BLaER1 treated with 17β-estradiol and CSF1 and Interleukin-3, amounts not matched to agents 10 nM and 100 nM (cell line): ENCODE data around the gene LENG9.

ENCODE experiments used
- H3K27ac ChIP-seq, 11 experiments: shearing (Covaris generic); formaldehyde crosslinking; 2 replicates each; pipeline ENCODE4 v1.8.1; 2022
- H3K27me3 ChIP-seq, 11 experiments: shearing (Covaris generic); formaldehyde crosslinking; 2 replicates each; pipeline ENCODE4 v1.8.1; 2022
- H3K36me3 ChIP-seq, 11 experiments: shearing (Covaris generic); formaldehyde crosslinking; 2 replicates each; pipeline ENCODE4 v1.8.1; 2022
- H3K4me1 ChIP-seq, 10 experiments: shearing (Covaris generic); formaldehyde crosslinking; 2 replicates each; pipeline ENCODE4 v1.8.1; 2022
- H3K4me2 ChIP-seq, 11 experiments: shearing (Covaris generic); formaldehyde crosslinking; 2 replicates each; pipeline ENCODE4 v1.8.1; 2022
- H3K4me3 ChIP-seq, 10 experiments: shearing (Covaris generic); formaldehyde crosslinking; 2 replicates each; pipeline ENCODE4 v1.8.1; 2022
- H3K9ac ChIP-seq, 11 experiments: shearing (Covaris generic); formaldehyde crosslinking; 2 replicates each; pipeline ENCODE4 v1.8.1; 2022
- H3K9me3 ChIP-seq, 11 experiments: shearing (Covaris generic); formaldehyde crosslinking; replicated peaks in 1 of 11; 2 replicates each; pipeline ENCODE4 v1.8.1; 2022
- H4K20me1 ChIP-seq, 11 experiments: shearing (Covaris generic); formaldehyde crosslinking; 2 replicates each; pipeline ENCODE4 v1.8.1; 2022
- Cebpa-rat ChIP-seq, 11 experiments: shearing (Covaris generic); IDR thresholded peaks; 2 replicates each; pipeline ENCODE4 v1.8.1; 2022

Gene LENG9

GRCh38 chr19:54431255-54431838 lies 32.2 kb downstream of the LENG9 start:
- H3K4me1 ChIP-seq: peaks cover 12 to 59% (median 46%) of the 10 kb centered on the region in 10 experiments; a peak in 18 of 20 replicates
- peaks cover 3 to 58% (median 19%) of the 10 kb centered on the region in 11 experiments; a peak in 14 of 22 replicates for H4K20me1 ChIP-seq
- no peak overlapping the region for H3K27ac ChIP-seq
- H3K27me3 ChIP-seq: peaks cover 0 to 16% (median 0%) of the 10 kb centered on the region in 11 experiments; a peak in 4 of 22 replicates
- peak overlapping the region in 9 of 10 experiments; percentile 35 to 66 (median 56); a peak in 14 of 20 replicates for H3K4me3 ChIP-seq
- H3K36me3 ChIP-seq: peaks cover 0 to 16% (median 8%) of the 10 kb centered on the region in 11 experiments; a peak in 11 of 22 replicates
- no peaks in the 10 kb centered on the region for H3K9me3 ChIP-seq
- H3K4me2 ChIP-seq: peak overlapping the region; percentile 80 to 96 (median 90)
- TF ChIP-seq Cebpa-rat (IDR thresholded peaks at IDR 0.05): no peak
- peak overlapping the region in 5 of 11 experiments; percentile 15 to 68 (median 36); a peak in 4 of 22 replicates for H3K9ac ChIP-seq

DNA sequence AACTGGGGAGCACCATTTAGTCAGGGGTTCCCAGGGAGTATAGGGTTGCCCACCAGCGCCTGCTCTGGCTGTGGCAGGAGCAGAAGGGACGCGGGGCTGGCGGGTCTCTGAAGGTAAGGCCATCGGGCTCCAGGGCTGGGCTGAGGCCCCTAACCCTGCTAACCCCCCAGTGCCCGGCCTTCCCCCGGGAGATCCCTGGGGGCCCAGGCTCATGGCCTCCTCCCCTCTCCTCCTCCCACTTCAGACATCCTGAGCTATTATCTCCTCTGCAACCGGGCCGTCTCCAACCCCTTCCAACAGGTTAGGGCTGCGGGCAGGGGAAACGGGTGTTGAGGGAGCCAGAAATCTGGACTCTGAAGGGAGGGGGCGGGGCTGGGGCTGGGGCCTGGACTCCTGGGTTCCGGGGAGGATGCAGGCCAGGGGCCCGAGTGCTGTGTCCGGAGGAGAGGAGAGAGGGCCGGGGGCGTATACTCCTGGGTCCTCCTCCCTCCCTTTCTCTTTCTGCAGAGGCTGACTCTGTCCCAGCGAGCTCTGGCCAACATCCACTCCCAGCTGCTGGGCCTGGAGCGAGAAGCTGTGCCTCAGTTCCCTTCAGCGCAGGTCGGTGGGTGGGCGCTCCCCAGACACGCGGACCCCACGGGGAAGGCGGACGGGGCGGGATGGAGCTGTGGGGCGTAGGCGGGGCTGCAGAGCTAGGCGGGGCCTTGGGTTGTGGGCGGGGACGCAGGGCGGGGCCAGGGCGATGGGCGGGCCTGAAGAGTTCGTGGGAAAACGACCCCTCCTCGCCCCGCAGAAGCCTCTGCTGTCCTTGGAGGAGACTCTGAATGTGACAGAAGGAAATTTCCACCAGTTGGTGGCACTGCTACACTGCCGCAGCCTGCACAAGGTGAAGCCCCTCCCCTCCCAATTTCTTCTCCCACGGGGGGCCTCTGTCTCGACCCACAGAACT lies 33.0 kb downstream of the LENG9 start:
- Histone ChIP-seq H3K9me3 (no peaks in the 10 kb centered on the region), H3K27me3 (peaks cover 0 to 16% (median 0%) of the 10 kb centered on the region in 11 experiments; a peak in 4 of 22 replicates), H3K27ac (peak overlapping the region in 1 of 11 experiments; percentile 6; a peak in 1 of 22 replicates), H3K36me3 (peaks cover 0 to 16% (median 8%) of the 10 kb centered on the region in 11 experiments; a peak in 10 of 22 replicates), H3K4me3 (peak overlapping the region; percentile 35 to 66 (median 55)), H3K9ac (peak overlapping the region in 8 of 11 experiments; percentile 15 to 69 (median 52); a peak in 13 of 22 replicates), H3K4me1 (peaks cover 12 to 59% (median 46%) of the 10 kb centered on the region in 10 experiments; a peak in 18 of 20 replicates), H4K20me1 (peaks cover 3 to 50% (median 11%) of the 10 kb centered on the region in 11 experiments; a peak in 13 of 22 replicates), H3K4me2 (peak overlapping the region; percentile 80 to 96 (median 90))
- TF ChIP-seq Cebpa-rat (IDR thresholded peaks at IDR 0.05): no peak

DNA sequence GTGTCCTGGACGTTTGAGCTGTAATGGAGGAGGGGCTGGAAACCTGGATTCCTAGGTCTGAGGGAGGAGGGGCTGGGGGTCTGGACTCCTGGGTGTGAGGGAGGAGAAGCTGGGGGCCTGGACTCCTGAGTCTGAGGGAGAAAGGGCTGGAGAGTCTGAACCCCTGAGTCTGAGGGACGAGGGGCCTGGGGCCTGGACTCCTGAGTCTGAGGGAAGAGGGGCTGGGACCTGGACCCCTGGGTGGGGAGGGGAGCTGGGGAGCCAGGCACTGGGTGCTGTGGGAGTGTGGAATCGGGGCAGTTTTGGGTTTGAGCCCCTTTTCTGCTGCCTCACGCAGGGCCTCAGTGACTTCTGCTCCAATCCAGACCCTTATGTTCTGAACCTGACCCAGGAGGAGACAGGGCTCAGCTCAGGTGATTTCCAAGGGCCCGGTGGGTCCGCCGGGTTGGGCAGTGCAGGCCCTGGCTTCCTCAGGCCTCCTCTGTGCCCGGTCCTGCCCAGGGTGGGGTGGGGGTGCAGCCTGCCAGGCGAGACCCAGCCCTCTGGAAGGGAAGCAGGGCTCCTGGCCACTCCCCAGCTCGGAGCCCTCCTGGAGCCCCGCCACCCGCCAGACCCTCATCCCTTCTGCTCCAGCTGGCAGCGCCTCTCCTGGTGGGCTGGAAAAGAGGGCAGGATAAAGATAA lies 33.9 kb downstream of the LENG9 start:
- Histone ChIP-seq H3K27ac (peak overlapping the region in 1 of 11 experiments; percentile 6; a peak in 1 of 22 replicates), H4K20me1 (peaks cover 2 to 41% (median 10%) of the 10 kb centered on the region in 11 experiments; a peak in 13 of 22 replicates), H3K4me3 (peak overlapping the region in 5 of 10 experiments; percentile 49 to 66 (median 58); a peak in 6 of 20 replicates), H3K27me3 (peaks cover 0 to 16% (median 0%) of the 10 kb centered on the region in 11 experiments; a peak in 4 of 22 replicates), H3K9ac (peak overlapping the region in 6 of 11 experiments; percentile 42 to 69 (median 59); a peak in 9 of 22 replicates), H3K4me1 (peaks cover 12 to 52% (median 39%) of the 10 kb centered on the region in 10 experiments; a peak in 18 of 20 replicates), H3K4me2 (peak overlapping the region; percentile 80 to 96 (median 90); a peak in 21 of 22 replicates), H3K36me3 (peaks cover 0 to 9% (median 6%) of the 10 kb centered on the region in 11 experiments; a peak in 10 of 22 replicates), H3K9me3 (no peaks in the 10 kb centered on the region)
- TF ChIP-seq Cebpa-rat (IDR thresholded peaks at IDR 0.05): no peak

DNA sequence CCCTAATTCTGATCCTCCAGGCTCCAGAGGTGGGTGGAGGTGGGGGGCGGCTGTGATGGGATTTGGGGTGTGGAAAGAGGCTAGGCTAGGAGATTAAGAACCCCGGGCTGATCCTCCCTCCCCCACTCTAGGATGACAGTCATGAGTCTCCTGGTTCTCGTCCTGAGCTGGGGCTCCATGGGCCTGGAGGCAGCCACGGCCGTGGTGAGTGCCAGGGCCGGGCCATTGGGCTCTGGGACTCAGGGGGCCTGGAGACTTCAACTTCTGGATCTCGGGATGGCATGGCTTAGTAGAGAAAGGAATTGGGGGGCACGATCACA lies 34.4 kb downstream of the LENG9 start:
- no peak overlapping the region; a peak in 1 of 22 replicates for H3K4me2 ChIP-seq
- H4K20me1 ChIP-seq: peaks cover 0 to 36% (median 10%) of the 10 kb centered on the region in 11 experiments; a peak in 12 of 22 replicates
- H3K9me3 ChIP-seq: no peaks in the 10 kb centered on the region
- peaks cover 0 to 16% (median 0%) of the 10 kb centered on the region in 11 experiments; a peak in 4 of 22 replicates for H3K27me3 ChIP-seq
- peaks cover 0 to 4% (median under 1%) of the 10 kb centered on the region in 11 experiments; a peak in 4 of 22 replicates for H3K36me3 ChIP-seq
- TF ChIP-seq Cebpa-rat (IDR thresholded peaks at IDR 0.05): no peak
- no peak overlapping the region for H3K27ac ChIP-seq
- H3K4me1 ChIP-seq: peaks cover 12 to 49% (median 37%) of the 10 kb centered on the region in 10 experiments; a peak in 18 of 20 replicates
- H3K4me3 ChIP-seq: no peak overlapping the region
- 0 out of 22 replicates have a peak overlapping the region, but pooled peaks of 3 of the 11 experiments have one; percentile 13 to 65 (median 50) for H3K9ac ChIP-seq

DNA sequence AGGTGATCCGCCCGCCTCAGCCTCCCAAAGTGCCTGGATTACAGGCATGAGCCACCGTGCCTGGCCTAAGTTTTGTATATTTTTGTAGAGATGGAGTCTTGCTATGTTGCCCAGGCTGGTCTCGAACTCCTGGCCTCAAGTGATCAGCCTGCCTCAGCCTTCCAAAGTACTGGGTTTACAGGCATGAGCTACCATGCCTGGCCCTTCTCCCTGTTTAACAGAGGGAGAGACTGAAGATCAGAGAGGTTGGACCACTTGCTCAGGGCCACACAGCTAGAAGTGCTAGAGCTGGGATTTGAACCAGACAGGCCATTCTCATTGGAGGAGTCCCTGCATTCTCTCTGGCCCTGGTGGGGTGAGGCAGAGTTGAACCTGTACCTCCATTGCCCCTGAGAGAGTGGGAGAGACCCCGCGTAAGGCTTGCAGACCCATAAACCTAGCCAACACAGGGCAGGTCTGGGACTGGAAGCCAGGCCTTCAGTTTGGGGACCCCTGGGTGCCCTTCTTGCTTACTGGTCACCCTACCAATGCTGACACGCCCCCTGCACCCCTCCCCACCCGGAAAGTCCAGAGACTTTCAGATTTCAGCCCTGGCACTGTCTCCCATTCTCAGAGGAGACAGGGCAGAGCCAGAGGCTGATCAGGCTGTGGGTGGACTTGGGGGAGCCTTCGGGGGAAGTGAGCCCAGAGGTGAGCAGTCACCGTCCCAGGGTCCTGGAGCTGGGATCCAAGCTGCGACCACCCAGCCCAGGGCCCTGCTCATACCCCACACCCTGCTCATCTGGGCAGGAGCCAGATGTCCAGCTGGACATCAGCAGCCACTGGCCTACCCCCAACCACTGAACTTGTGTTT lies 35.0 kb downstream of the LENG9 start:
- no peak for TF ChIP-seq Cebpa-rat (IDR thresholded peaks at IDR 0.05)
- peaks cover 0 to 31% (median 10%) of the 10 kb centered on the region in 11 experiments; a peak in 12 of 22 replicates for H4K20me1 ChIP-seq
- peaks cover 12 to 49% (median 37%) of the 10 kb centered on the region in 10 experiments; a peak in 18 of 20 replicates for H3K4me1 ChIP-seq
- peaks cover 0 to 16% (median 0%) of the 10 kb centered on the region in 11 experiments; a peak in 4 of 22 replicates for H3K27me3 ChIP-seq
- no peaks in the 10 kb centered on the region for H3K9me3 ChIP-seq
- H3K9ac ChIP-seq: 0 out of 22 replicates have a peak overlapping the region, but pooled peaks of 2 of the 11 experiments have one; percentile 13 to 65
- H3K36me3 ChIP-seq: no peaks in the 10 kb centered on the region; a peak in 1 of 22 replicates
- H3K27ac ChIP-seq: no peak overlapping the region
- no peak overlapping the region for H3K4me3 ChIP-seq
- peak overlapping the region in 5 of 11 experiments; percentile 4 to 65 (median 38); a peak in 8 of 22 replicates for H3K4me2 ChIP-seq

- Histone ChIP-seq H3K9me3 (no peaks in the 10 kb centered on the region), H3K36me3 (no peaks in the 10 kb centered on the region; a peak in 1 of 22 replicates), H3K4me3 (no peak overlapping the region), H3K9ac (0 out of 22 replicates have a peak overlapping the region, but pooled peaks of 2 of the 11 experiments have one; percentile 13 to 21), H3K4me1 (peaks cover 12 to 49% (median 37%) of the 10 kb centered on the region in 10 experiments; a peak in 18 of 20 replicates), H3K4me2 (peak overlapping the region in 8 of 11 experiments; percentile 4 to 65 (median 24); a peak in 12 of 22 replicates), H3K27ac (no peak overlapping the region), H4K20me1 (peaks cover 0 to 25% (median 8%) of the 10 kb centered on the region in 11 experiments; a peak in 12 of 22 replicates), H3K27me3 (peaks cover 0 to 16% (median 0%) of the 10 kb centered on the region in 11 experiments; a peak in 4 of 22 replicates)
- TF ChIP-seq Cebpa-rat (IDR thresholded peaks at IDR 0.05): no peak
Measured at GRCh38 chr19:54427586-54427985, 36.0 kb downstream of the LENG9 start.
